ENCODE results near the gene TMPRSS9. TPM values are rescaled to one million over a fixed set of nuclear protein-coding genes. Genes with fewer than 3 reads are reported as not detected.

The TMPRSS9 gene
- total RNA-seq, 2 donors from 2014 or later = not detected

- no peak for DNase-seq (ENCODE audit: low spot score)
- intact Hi-C loops (cut with DNase I) = no loop called here
These were observed 3.9 kb upstream of the TMPRSS9 start for GRCh38 chr19:2356036-2356646.

GRCh38 chr19:2357279-2358206 is 2.5 kb upstream of the TMPRSS9 start:
- intact Hi-C loops (cut with DNase I) = no loop called here
- DNase-seq (ENCODE audit: low spot score) = no peak

- no peak for DNase-seq (ENCODE audit: low spot score)
- intact Hi-C loops (cut with DNase I) = no loop called here
These were observed 1.4 kb upstream of the TMPRSS9 start for GRCh38 chr19:2358548-2359173.

- intact Hi-C loops (cut with DNase I) = no loop called here
- no peak for DNase-seq (ENCODE audit: low spot score)
These were observed 768 bp downstream of the TMPRSS9 start for GRCh38 chr19:2360833-2361232.

GRCh38 chr19:2361246-2362045 is 1.4 kb downstream of the TMPRSS9 start:
- DNase-seq (ENCODE audit: low spot score) = no peak
- intact Hi-C loops (cut with DNase I) = no loop called here

GRCh38 chr19:2362046-2362969 is 2.2 kb downstream of the TMPRSS9 start:
- DNase-seq (ENCODE audit: low spot score) = no peak
- intact Hi-C loops (cut with DNase I) = no loop called here

GRCh38 chr19:2362970-2363300 is 2.9 kb downstream of the TMPRSS9 start:
- DNase-seq (ENCODE audit: low spot score) = no peak
- intact Hi-C loops (cut with DNase I) = no loop called here

- DNase-seq (ENCODE audit: low spot score) = no peak
- intact Hi-C loops (cut with DNase I) = no loop called here
These were observed 3.4 kb downstream of the TMPRSS9 start for GRCh38 chr19:2363419-2363818.

GRCh38 chr19:2365201-2365970 is 5.3 kb downstream of the TMPRSS9 start:
- no peak for DNase-seq (ENCODE audit: low spot score)
- intact Hi-C loops (cut with DNase I) = no loop called here

- intact Hi-C loops (cut with DNase I) = no loop called here
- no peak for DNase-seq (ENCODE audit: low spot score)
These were observed 11.6 kb downstream of the TMPRSS9 start for GRCh38 chr19:2371656-2372055.

GRCh38 chr19:2372076-2372612 is 12.1 kb downstream of the TMPRSS9 start:
- intact Hi-C loops (cut with DNase I) = no loop called here
- no peak for DNase-seq (ENCODE audit: low spot score)

- intact Hi-C loops (cut with DNase I) = no loop called here
- DNase-seq (ENCODE audit: low spot score) = no peak
These were observed 14.7 kb downstream of the TMPRSS9 start for GRCh38 chr19:2374808-2375207.

- intact Hi-C loops (cut with DNase I) = no loop called here
- DNase-seq (ENCODE audit: low spot score) = no peak
These were observed 15.5 kb downstream of the TMPRSS9 start for GRCh38 chr19:2375353-2376121.

GRCh38 chr19:2376784-2377519 is 16.9 kb downstream of the TMPRSS9 start:
- intact Hi-C loops (cut with DNase I) = no loop called here
- DNase-seq (ENCODE audit: low spot score) = no peak

GRCh38 chr19:2380567-2380966 is 20.5 kb downstream of the TMPRSS9 start:
- no peak for DNase-seq (ENCODE audit: low spot score)
- intact Hi-C loops (cut with DNase I) = no loop called here

- intact Hi-C loops (cut with DNase I) = no loop called here
- DNase-seq (ENCODE audit: low spot score) = no peak
These were observed 21.2 kb downstream of the TMPRSS9 start for GRCh38 chr19:2381148-2381820.

Data from posterior vena cava (tissue), 2 donors.